ENCODE results near the gene SLC27A4. TPM values are rescaled to one million over a fixed set of nuclear protein-coding genes. Genes with fewer than 3 reads are reported as not detected.

Gene SLC27A4
- total and polyA plus RNA-seq, 2 of the 13 experiments (the other 11 are each of a cell fraction or from before 2014, with no cell fraction given): 10.6 to 18.8 TPM

DNA sequence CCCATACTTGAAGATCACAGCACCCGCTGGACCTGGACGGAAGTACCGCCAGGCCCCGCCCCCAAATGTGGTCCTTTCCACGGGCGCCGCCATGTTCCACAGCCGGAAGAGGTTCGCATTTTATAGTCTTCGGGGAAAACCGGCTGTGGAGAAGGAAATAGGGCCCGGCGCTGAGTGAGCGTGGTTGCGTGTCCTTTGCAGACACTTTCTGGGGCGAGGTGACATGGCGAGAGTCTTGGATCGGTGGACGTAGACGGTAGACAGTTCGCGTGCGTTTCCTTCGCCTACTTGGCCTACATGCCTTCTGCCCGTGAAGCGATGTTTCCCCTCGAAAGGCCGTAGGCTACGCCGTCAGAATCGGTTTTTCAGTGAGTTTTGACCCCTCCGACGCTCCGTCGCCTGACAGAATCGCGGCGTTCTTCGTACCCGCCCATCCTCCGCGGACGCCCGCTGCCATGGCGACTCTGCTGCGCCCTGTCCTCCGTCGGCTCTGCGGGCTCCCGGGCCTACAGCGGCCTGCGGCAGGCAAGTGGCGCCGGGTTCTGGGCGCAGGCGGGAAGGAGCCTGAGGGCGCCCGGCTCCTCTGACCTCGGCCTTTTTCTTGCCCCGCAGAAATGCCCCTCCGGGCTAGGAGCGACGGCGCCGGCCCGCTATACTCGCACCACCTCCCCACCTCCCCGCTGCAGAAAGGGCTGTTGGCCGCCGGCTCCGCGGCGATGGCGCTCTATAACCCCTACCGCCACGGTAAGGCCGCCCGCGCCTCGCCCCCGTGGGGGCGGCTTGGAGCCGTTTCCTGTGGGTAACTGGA is 17.7 kb upstream of the SLC27A4 start, which contains the start of the genes COQ4 and TRUB2 (continued):
- TF ChIP-seq, protein P1, sequence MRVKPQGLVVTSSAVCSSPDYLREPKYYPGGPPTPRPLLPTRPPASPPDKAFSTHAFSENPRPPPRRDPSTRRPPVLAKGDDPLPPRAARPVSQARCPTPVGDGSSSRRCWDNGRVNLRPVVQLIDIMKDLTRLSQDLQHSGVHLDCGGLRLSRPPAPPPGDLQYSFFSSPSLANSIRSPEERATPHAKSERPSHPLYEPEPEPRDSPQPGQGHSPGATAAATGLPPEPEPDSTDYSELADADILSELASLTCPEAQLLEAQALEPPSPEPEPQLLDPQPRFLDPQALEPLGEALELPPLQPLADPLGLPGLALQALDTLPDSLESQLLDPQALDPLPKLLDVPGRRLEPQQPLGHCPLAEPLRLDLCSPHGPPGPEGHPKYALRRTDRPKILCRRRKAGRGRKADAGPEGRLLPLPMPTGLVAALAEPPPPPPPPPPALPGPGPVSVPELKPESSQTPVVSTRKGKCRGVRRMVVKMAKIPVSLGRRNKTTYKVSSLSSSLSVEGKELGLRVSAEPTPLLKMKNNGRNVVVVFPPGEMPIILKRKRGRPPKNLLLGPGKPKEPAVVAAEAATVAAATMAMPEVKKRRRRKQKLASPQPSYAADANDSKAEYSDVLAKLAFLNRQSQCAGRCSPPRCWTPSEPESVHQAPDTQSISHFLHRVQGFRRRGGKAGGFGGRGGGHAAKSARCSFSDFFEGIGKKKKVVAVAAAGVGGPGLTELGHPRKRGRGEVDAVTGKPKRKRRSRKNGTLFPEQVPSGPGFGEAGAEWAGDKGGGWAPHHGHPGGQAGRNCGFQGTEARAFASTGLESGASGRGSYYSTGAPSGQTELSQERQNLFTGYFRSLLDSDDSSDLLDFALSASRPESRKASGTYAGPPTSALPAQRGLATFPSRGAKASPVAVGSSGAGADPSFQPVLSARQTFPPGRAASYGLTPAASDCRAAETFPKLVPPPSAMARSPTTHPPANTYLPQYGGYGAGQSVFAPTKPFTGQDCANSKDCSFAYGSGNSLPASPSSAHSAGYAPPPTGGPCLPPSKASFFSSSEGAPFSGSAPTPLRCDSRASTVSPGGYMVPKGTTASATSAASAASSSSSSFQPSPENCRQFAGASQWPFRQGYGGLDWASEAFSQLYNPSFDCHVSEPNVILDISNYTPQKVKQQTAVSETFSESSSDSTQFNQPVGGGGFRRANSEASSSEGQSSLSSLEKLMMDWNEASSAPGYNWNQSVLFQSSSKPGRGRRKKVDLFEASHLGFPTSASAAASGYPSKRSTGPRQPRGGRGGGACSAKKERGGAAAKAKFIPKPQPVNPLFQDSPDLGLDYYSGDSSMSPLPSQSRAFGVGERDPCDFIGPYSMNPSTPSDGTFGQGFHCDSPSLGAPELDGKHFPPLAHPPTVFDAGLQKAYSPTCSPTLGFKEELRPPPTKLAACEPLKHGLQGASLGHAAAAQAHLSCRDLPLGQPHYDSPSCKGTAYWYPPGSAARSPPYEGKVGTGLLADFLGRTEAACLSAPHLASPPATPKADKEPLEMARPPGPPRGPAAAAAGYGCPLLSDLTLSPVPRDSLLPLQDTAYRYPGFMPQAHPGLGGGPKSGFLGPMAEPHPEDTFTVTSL (CRISPR knock-in tag; IDR thresholded peaks at IDR 0.05; ENCODE audit: borderline replicate concordance): 0 out of 2 replicates have a peak, but pooled peaks have one; percentile 43
- TF ChIP-seq RBAK (CRISPR knock-in tag; IDR thresholded peaks at IDR 0.05) (no peak), ZNF777 (CRISPR knock-in tag; IDR thresholded peaks at IDR 0.05) (peak; percentile 64), RNF2 (conservative IDR thresholded peaks at IDR 0.05; ENCODE audit: low read depth) (peak; percentile 54; the same call in 1 of the 2 replicates), ZIK1 (CRISPR knock-in tag; IDR thresholded peaks at IDR 0.05; ENCODE audit: borderline replicate concordance, low read depth) (no peak; the same call in 1 of the 2 replicates), ARHGAP35 (CRISPR knock-in tag; IDR thresholded peaks at IDR 0.05; ENCODE audit: borderline replicate concordance) (no peak; the same call in 1 of the 2 replicates), ISX (CRISPR knock-in tag; conservative IDR thresholded peaks at IDR 0.05) (no peak), SALL2 (CRISPR knock-in tag; IDR thresholded peaks at IDR 0.05) (peak; percentile 85), SNRNP70 (IDR thresholded peaks at IDR 0.05; ENCODE audit: low read depth, low read length) (no peak), XBP1 (CRISPR knock-in tag; IDR thresholded peaks at IDR 0.05) (no peak; the same call in 1 of the 2 replicates), KDM6A (CRISPR knock-in tag; IDR thresholded peaks at IDR 0.05; ENCODE audit: low read depth) (no peak), HMG20A (CRISPR knock-in tag; IDR thresholded peaks at IDR 0.05; ENCODE audit: borderline replicate concordance) (no peak), ZNF713 (CRISPR knock-in tag; IDR thresholded peaks at IDR 0.05) (peak; percentile 52; the same call in 1 of the 2 replicates), SMARCE1 (IDR thresholded peaks at IDR 0.05; ENCODE audit: borderline replicate concordance) (no peak), ZNF792 (CRISPR knock-in tag; IDR thresholded peaks at IDR 0.05) (peak; percentile 28; the same call in 1 of the 2 replicates), ESRRA (CRISPR knock-in tag; IDR thresholded peaks at IDR 0.05; ENCODE audit: low read depth) (no peak), PHF5A (CRISPR knock-in tag; IDR thresholded peaks at IDR 0.05; ENCODE audit: low read depth, unreplicated experiment) (no peak), TARDBP (CRISPR knock-in tag; IDR thresholded peaks at IDR 0.05) (peak; percentile 87)
- TF ChIP-seq, protein P2, sequence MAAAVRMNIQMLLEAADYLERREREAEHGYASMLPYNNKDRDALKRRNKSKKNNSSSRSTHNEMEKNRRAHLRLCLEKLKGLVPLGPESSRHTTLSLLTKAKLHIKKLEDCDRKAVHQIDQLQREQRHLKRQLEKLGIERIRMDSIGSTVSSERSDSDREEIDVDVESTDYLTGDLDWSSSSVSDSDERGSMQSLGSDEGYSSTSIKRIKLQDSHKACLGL (CRISPR knock-in tag; IDR thresholded peaks at IDR 0.05): peak; percentile 91; the same call in 1 of the 2 replicates
- TF ChIP-seq, protein P3, sequence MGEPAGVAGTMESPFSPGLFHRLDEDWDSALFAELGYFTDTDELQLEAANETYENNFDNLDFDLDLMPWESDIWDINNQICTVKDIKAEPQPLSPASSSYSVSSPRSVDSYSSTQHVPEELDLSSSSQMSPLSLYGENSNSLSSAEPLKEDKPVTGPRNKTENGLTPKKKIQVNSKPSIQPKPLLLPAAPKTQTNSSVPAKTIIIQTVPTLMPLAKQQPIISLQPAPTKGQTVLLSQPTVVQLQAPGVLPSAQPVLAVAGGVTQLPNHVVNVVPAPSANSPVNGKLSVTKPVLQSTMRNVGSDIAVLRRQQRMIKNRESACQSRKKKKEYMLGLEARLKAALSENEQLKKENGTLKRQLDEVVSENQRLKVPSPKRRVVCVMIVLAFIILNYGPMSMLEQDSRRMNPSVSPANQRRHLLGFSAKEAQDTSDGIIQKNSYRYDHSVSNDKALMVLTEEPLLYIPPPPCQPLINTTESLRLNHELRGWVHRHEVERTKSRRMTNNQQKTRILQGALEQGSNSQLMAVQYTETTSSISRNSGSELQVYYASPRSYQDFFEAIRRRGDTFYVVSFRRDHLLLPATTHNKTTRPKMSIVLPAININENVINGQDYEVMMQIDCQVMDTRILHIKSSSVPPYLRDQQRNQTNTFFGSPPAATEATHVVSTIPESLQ (CRISPR knock-in tag; conservative IDR thresholded peaks at IDR 0.05): no peak
- TF ChIP-seq, protein P4, sequence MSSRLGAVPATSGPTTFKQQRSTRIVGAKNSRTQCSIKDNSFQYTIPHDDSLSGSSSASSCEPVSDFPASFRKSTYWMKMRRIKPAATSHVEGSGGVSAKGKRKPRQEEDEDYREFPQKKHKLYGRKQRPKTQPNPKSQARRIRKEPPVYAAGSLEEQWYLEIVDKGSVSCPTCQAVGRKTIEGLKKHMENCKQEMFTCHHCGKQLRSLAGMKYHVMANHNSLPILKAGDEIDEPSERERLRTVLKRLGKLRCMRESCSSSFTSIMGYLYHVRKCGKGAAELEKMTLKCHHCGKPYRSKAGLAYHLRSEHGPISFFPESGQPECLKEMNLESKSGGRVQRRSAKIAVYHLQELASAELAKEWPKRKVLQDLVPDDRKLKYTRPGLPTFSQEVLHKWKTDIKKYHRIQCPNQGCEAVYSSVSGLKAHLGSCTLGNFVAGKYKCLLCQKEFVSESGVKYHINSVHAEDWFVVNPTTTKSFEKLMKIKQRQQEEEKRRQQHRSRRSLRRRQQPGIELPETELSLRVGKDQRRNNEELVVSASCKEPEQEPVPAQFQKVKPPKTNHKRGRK (CRISPR knock-in tag; IDR thresholded peaks at IDR 0.05): no peak
